SK-N-SH treated with all-trans-retinoic acid at 6 μM for 48 hours (cell line): Measurements from ENCODE around the gene GRIK1.

Source experiments
- ARNTL ChIP-seq: fragments of 450-650 bp; formaldehyde crosslinking; IDR thresholded peaks from 2 replicates; pipeline ENCODE4 v1.5.0; 2020; ENCODE audit warnings: low read depth, mild to moderate bottlenecking, moderate library complexity, borderline replicate concordance
- CREB5 ChIP-seq: fragments of 250-450 bp; sonication (Bioruptor Pico); IDR thresholded peaks from 2 replicates; pipeline ENCODE4 v1.5.1; 2020; ENCODE audit warnings: low read depth, mild to moderate bottlenecking, moderate library complexity
- GLIS3 ChIP-seq: fragments of 250-450 bp; sonication (Bioruptor Pico); IDR thresholded peaks from 2 replicates; pipeline ENCODE4 v1.5.0; 2020; ENCODE audit warnings: mild to moderate bottlenecking, moderate library complexity
- ISL1 ChIP-seq: fragments of 250-450 bp; sonication (Bioruptor Pico); IDR thresholded peaks from 2 replicates; pipeline ENCODE4 v2.1.2; 2022; ENCODE audit warnings: mild to moderate bottlenecking, moderate library complexity
- OSR1 ChIP-seq: fragments of 250-450 bp; sonication (Bioruptor Pico); IDR thresholded peaks from 2 replicates; pipeline ENCODE4 v1.8.0; 2022; ENCODE audit warnings: moderate library complexity, mild to moderate bottlenecking, inconsistent platforms
- TCF4 ChIP-seq: fragments of 250-450 bp; sonication (Bioruptor Pico); IDR thresholded peaks from 2 replicates; pipeline ENCODE4 v1.8.0; 2021; ENCODE audit warnings: mild to moderate bottlenecking, moderate library complexity, borderline replicate concordance
- TOX ChIP-seq: fragments of 250-450 bp; sonication (Bioruptor Pico); IDR thresholded peaks from 2 replicates; pipeline ENCODE4 v1.8.0; 2021; ENCODE audit warnings: mild to moderate bottlenecking, moderate library complexity, borderline replicate concordance
- ZFP3 ChIP-seq: fragments of 250-450 bp; sonication (Bioruptor Pico); IDR thresholded peaks from 2 replicates; pipeline ENCODE4 v1.5.0; 2020; ENCODE audit warnings: mild to moderate bottlenecking, moderate library complexity
- ZFP30 ChIP-seq: fragments of 450-650 bp; formaldehyde crosslinking; IDR thresholded peaks from 2 replicates; pipeline ENCODE4 v1.5.0; 2022; ENCODE audit warnings: mild to moderate bottlenecking, moderate library complexity
- TF ChIP-seq, protein P1 (sequence below): fragments of 250-450 bp; sonication (Bioruptor Pico); IDR thresholded peaks from 2 replicates; pipeline ENCODE4 v1.8.0; 2020; ENCODE audit warnings: mild to moderate bottlenecking, moderate library complexity, borderline replicate concordance
- TF ChIP-seq, protein P2 (sequence below): fragments of 250-450 bp; sonication (Bioruptor Pico); IDR thresholded peaks from 2 replicates; pipeline ENCODE4 v1.5.1; 2021; ENCODE audit warnings: mild to moderate bottlenecking, moderate library complexity

- no peak for TF ChIP-seq ZFP3 (CRISPR knock-in tag)
- no peak for TF ChIP-seq CREB5 (CRISPR knock-in tag)
- TF ChIP-seq, protein P1, sequence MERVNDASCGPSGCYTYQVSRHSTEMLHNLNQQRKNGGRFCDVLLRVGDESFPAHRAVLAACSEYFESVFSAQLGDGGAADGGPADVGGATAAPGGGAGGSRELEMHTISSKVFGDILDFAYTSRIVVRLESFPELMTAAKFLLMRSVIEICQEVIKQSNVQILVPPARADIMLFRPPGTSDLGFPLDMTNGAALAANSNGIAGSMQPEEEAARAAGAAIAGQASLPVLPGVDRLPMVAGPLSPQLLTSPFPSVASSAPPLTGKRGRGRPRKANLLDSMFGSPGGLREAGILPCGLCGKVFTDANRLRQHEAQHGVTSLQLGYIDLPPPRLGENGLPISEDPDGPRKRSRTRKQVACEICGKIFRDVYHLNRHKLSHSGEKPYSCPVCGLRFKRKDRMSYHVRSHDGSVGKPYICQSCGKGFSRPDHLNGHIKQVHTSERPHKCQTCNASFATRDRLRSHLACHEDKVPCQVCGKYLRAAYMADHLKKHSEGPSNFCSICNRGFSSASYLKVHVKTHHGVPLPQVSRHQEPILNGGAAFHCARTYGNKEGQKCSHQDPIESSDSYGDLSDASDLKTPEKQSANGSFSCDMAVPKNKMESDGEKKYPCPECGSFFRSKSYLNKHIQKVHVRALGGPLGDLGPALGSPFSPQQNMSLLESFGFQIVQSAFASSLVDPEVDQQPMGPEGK: no peak
- no peak for TF ChIP-seq GLIS3 (CRISPR knock-in tag)
- TF ChIP-seq ARNTL (CRISPR knock-in tag): no peak
- TF ChIP-seq OSR1 (CRISPR knock-in tag): no peak
- TF ChIP-seq TOX (CRISPR knock-in tag): no peak
- TF ChIP-seq ISL1 (CRISPR knock-in tag): no peak
- TF ChIP-seq ZFP30 (CRISPR knock-in tag): no peak
- TF ChIP-seq, protein P2, sequence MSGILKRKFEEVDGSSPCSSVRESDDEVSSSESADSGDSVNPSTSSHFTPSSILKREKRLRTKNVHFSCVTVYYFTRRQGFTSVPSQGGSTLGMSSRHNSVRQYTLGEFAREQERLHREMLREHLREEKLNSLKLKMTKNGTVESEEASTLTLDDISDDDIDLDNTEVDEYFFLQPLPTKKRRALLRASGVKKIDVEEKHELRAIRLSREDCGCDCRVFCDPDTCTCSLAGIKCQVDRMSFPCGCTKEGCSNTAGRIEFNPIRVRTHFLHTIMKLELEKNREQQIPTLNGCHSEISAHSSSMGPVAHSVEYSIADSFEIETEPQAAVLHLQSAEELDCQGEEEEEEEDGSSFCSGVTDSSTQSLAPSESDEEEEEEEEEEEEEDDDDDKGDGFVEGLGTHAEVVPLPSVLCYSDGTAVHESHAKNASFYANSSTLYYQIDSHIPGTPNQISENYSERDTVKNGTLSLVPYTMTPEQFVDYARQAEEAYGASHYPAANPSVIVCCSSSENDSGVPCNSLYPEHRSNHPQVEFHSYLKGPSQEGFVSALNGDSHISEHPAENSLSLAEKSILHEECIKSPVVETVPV (CRISPR knock-in tag): no peak
- TF ChIP-seq TCF4 (CRISPR knock-in tag): no peak
Measured at GRCh38 chr21:29581393-29581792, 358.4 kb downstream of the GRIK1 start.
